SU-DHL-6 (cell line): ENCODE data around the gene VAT1.

Experiments
- H2AFZ ChIP-seq: fragments of 200-600 bp; sonication (generic); 2 replicates; pipeline ENCODE4 v1.6.1; 2014; ENCODE audit warnings: low read depth, mild to moderate bottlenecking, moderate library complexity, mixed read lengths, antibody characterized with exemption, low read length; ENCODE audit not compliant: severe bottlenecking
- H3F3A ChIP-seq: fragments of 200-600 bp; shearing (Covaris generic); 2 replicates; pipeline ENCODE4 v1.6.0; 2016; ENCODE audit warnings: antibody characterized with exemption, mild to moderate bottlenecking; ENCODE audit not compliant: insufficient read depth
- H3K27ac ChIP-seq: fragments of 200-600 bp; sonication (generic); 2 replicates; pipeline ENCODE4 v1.5.1; 2016; ENCODE audit warnings: low read depth, mild to moderate bottlenecking, low read length, moderate library complexity, mixed read lengths
- H3K27me3 ChIP-seq: fragments of 200-600 bp; sonication (generic), shearing (Covaris generic); 2 replicates; pipeline ENCODE4 v1.6.0; 2014; ENCODE audit warnings: mild to moderate bottlenecking, low read length
- H3K36me3 ChIP-seq: fragments of 200-600 bp; sonication (generic); 2 replicates; pipeline ENCODE4 v1.6.1; 2014; ENCODE audit warnings: mild to moderate bottlenecking, low read length, mixed read lengths
- H3K4me2 ChIP-seq: fragments of 300-600, 200-600 bp; shearing (Covaris generic), sonication (generic); 2 replicates; pipeline ENCODE4 v1.6.0; 2014; ENCODE audit warnings: low read length, low read depth, mild to moderate bottlenecking; ENCODE audit not compliant: poor library complexity, severe bottlenecking
- H3K4me3 ChIP-seq: fragments of 200-600 bp; sonication (generic); 2 replicates; pipeline ENCODE4 v1.5.1; 2014; ENCODE audit warnings: antibody characterized with exemption, low read length, mild to moderate bottlenecking, mixed read lengths; ENCODE audit not compliant: insufficient read depth, poor library complexity, severe bottlenecking
- H3K79me2 ChIP-seq: fragments of 200-600 bp; sonication (generic); 2 replicates; pipeline ENCODE4 v1.6.1; 2014; ENCODE audit warnings: mild to moderate bottlenecking, low read length, moderate library complexity; ENCODE audit not compliant: insufficient read depth
- H3K9ac ChIP-seq: fragments of 200-600 bp; sonication (generic); 2 replicates; pipeline ENCODE4 v1.7.0; 2014; ENCODE audit warnings: mild to moderate bottlenecking, low read length
- H3K9me2 ChIP-seq: fragments of 200-600 bp; sonication (generic); replicated peaks from 2 replicates; pipeline ENCODE4 v1.6.1; 2014; ENCODE audit warnings: low read length; ENCODE audit not compliant: insufficient read depth
- H3K9me3 ChIP-seq: fragments of 200-600 bp; sonication (generic); 2 replicates; pipeline ENCODE4 v1.6.1; 2014; ENCODE audit warnings: low read length, mixed read lengths; ENCODE audit not compliant: insufficient read depth
- H4K20me1 ChIP-seq: fragments of 200-600 bp; sonication (generic); 2 replicates; pipeline ENCODE4 v1.6.1; 2014; ENCODE audit warnings: low read depth, mild to moderate bottlenecking, antibody characterized with exemption, low read length, moderate library complexity, mixed read lengths
- EZH2phosphoT487 ChIP-seq: fragments of 200-600 bp; sonication (generic), shearing (Covaris generic); conservative IDR thresholded peaks from 2 replicates; pipeline ENCODE4 v1.6.1; 2018; ENCODE audit warnings: mild to moderate bottlenecking, antibody characterized with exemption, low read length, moderate library complexity, mixed read lengths
- TF ChIP-seq, protein P1 (sequence below): fragments of 200-600 bp; sonication (generic); IDR thresholded peaks from one replicate; pipeline ENCODE4 v1.5.1; 2017; ENCODE audit warnings: antibody characterized with exemption, mild to moderate bottlenecking, low read length, moderate library complexity; ENCODE audit not compliant: insufficient read depth, poor library complexity, severe bottlenecking

The VAT1 gene

DNA sequence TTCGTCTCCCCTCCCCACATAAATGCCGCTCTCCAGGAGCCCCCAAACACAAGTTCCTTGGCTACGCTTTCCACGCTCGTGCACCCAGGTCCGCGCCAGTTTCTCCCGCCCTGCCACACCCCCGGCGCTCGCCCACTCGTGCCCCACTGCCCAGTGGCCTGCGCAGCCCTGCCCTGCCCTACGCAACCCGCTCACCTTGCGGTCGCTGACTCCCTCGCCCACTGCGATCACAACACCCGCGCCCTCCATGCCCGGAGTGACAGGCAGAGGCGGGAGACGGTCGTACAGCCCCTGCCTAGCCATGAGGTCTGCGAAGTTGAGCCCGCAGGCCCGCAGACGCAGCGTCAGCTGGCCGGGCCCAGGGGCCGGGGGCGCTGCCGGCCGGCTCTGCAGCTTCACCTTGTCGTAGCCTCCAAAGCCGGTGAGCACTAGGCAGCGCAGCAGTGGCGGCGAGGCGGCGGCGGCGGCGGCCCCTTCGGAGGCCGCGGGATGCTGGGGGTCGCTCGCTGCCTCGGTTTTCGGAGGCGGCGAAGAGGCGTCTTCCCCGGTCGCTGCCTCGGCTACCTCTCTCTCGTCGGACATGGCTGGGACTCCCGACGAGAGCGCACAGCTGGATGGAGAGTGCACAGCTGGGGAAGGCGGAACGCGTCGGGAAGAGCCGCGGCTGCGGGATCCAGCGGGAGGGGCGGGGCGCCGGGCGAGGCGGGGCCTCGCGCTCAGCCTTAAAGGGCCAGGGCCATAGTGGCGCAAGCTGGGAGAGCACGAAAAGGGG lies at the start of gene VAT1:
VAT1 (minus strand) TSS at position 645 of the 772 bp plus-strand sequence; CDS start at position 582, 63 bp downstream.
- no peak within 1 kb of the TSS for H3K27ac ChIP-seq

DNA sequence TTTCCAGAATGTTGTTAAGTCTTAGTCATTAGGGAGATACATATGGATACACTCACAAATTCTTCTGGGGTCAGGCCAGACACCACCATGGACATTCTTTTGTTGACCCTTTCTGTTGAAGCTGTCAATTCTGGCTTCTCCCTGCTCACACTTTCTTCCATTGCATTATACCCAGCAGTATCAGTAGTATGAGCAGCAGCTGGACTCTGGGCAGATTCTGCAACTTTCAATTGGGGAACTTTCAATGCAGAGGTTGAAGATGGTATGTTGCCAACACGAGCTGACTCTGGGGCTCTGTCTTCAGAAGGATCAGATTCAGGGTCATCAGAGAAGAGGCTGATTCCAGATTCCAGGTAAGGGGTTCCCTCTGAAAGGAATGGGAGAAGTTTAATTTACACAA lies 48.7 kb upstream of the VAT1 start:
- no peaks in the 10 kb centered on the region for H3K9me3 ChIP-seq
- 0 out of 2 replicates have a peak, but pooled peaks cover 3% of the 10 kb centered on the region for H3F3A ChIP-seq
- H3K27me3 ChIP-seq: no peaks in the 10 kb centered on the region
- no peak overlapping the region for H3K4me3 ChIP-seq
- TF ChIP-seq, protein P1, sequence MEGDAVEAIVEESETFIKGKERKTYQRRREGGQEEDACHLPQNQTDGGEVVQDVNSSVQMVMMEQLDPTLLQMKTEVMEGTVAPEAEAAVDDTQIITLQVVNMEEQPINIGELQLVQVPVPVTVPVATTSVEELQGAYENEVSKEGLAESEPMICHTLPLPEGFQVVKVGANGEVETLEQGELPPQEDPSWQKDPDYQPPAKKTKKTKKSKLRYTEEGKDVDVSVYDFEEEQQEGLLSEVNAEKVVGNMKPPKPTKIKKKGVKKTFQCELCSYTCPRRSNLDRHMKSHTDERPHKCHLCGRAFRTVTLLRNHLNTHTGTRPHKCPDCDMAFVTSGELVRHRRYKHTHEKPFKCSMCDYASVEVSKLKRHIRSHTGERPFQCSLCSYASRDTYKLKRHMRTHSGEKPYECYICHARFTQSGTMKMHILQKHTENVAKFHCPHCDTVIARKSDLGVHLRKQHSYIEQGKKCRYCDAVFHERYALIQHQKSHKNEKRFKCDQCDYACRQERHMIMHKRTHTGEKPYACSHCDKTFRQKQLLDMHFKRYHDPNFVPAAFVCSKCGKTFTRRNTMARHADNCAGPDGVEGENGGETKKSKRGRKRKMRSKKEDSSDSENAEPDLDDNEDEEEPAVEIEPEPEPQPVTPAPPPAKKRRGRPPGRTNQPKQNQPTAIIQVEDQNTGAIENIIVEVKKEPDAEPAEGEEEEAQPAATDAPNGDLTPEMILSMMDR: no peak
- TF ChIP-seq EZH2phosphoT487: no peak
- H3K9me2 ChIP-seq: no peaks in the 10 kb centered on the region
- H3K79me2 ChIP-seq: no peaks in the 10 kb centered on the region
- no peaks in the 10 kb centered on the region for H4K20me1 ChIP-seq
- peaks cover 21% of the 10 kb centered on the region for H3K36me3 ChIP-seq
- H2AFZ ChIP-seq: no peak overlapping the region
- H3K27ac ChIP-seq: no peak overlapping the region
- no peak overlapping the region for H3K4me2 ChIP-seq
- H3K9ac ChIP-seq: no peak overlapping the region

More for the DNA sequence above, at the start of gene VAT1:
- Histone ChIP-seq H3K4me3 (peak within 1 kb of the TSS; percentile 72), H3K27me3 (no peaks in the 10 kb centered on the region), H2AFZ (peak within 1 kb of the TSS; percentile 85), H3F3A (peaks cover 4% of the 10 kb centered on the region), H3K9me3 (no peaks in the 10 kb centered on the region), H3K4me2 (peak within 1 kb of the TSS; percentile 66), H3K9ac (peak within 1 kb of the TSS; percentile 55), H3K79me2 (no peaks in the 10 kb centered on the region), H3K9me2 (no peaks in the 10 kb centered on the region), H4K20me1 (no peaks in the 10 kb centered on the region), H3K36me3 (no peaks in the 10 kb centered on the region)
- TF ChIP-seq, protein P1: no peak
- TF ChIP-seq EZH2phosphoT487: no peak

DNA sequence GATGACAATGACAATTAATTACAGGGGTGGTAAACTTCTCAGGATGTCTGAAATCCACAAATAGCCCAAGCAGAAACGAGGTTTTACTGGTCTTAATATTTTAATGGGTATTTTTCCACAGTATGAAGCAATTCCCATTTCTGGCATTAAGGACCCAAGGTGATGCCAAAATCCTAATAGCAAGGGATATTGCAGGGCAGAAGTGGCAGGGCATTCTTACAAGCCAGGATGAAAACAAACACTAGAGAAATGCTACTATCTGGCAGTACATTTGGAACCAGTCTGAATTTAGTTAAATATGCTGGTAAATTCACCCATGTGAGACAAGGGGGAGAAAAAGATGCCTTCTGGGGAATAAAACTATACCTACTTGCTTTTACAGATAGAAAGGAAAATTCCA lies 48.1 kb upstream of the VAT1 start:
- no peaks in the 10 kb centered on the region for H3K9me3 ChIP-seq
- H4K20me1 ChIP-seq: no peaks in the 10 kb centered on the region
- no peak overlapping the region for H2AFZ ChIP-seq
- H3K27me3 ChIP-seq: no peaks in the 10 kb centered on the region
- no peak overlapping the region for H3K4me2 ChIP-seq
- H3F3A ChIP-seq: 0 out of 2 replicates have a peak, but pooled peaks cover 3% of the 10 kb centered on the region
- TF ChIP-seq, protein P1: no peak
- no peak for TF ChIP-seq EZH2phosphoT487
- H3K27ac ChIP-seq: no peak overlapping the region
- H3K9ac ChIP-seq: no peak overlapping the region
- no peaks in the 10 kb centered on the region for H3K79me2 ChIP-seq
- H3K9me2 ChIP-seq: no peaks in the 10 kb centered on the region
- no peak overlapping the region for H3K4me3 ChIP-seq
- H3K36me3 ChIP-seq: peaks cover 21% of the 10 kb centered on the region
